AG04449 (cell line): ENCODE data around the gene CRMP1.

Source experiments
- CTCF ChIA-PET: fragments of 350-600 bp; formaldehyde crosslinking; extraction: SDS; loops from one replicate; lab custom pipeline; 2021; ENCODE audit warnings: antibody characterized with exemption; lab: Yijun Ruan, JAX
- POLR2A ChIA-PET: fragments of 400-600, 350-600 bp; formaldehyde crosslinking; extraction: SDS; loops from one replicate; lab custom pipeline; 2020; ENCODE audit warnings: antibody characterized with exemption, inconsistent platforms; lab: Yijun Ruan, JAX
- DNase-seq: peaks from one replicate; pipeline ENCODE4 v3.0.0-alpha.2; 2010; ENCODE audit warnings: low read depth, low spot score
- H3K4me3 ChIP-seq: 2 replicates; pipeline ENCODE4 v1.5.1; 2011; ENCODE audit warnings: low read depth, mild to moderate bottlenecking, control low read depth, low read length
- TF ChIP-seq, protein P1 (sequence below): IDR thresholded peaks from one replicate; pipeline ENCODE4 v1.5.1; 2011; ENCODE audit warnings: mild to moderate bottlenecking, moderate library complexity, low read length, control low read depth, inconsistent platforms; ENCODE audit not compliant: insufficient read depth; ENCODE audit errors: missing control alignments

The CRMP1 gene

DNA sequence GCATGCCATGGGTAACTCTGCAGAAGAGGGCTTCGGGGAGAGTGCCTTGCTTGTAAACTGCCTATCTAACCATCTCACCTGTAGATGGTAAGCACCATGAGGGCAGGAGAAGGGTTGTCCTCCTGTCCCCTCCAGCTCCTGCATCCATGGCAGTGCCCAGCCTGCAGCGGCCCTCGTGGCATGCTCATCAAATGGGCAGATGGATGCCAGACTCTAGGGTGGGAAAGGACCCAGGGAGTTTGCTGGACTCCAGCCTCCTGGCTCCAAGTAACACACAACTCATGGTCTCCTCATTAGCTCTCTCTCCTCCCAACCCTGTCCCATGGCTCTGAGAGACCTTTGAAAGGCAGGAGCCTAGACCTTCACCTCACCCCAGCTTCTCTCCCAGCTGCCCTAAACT is 29.7 kb upstream of the CRMP1 start:
- TF ChIP-seq, protein P1, sequence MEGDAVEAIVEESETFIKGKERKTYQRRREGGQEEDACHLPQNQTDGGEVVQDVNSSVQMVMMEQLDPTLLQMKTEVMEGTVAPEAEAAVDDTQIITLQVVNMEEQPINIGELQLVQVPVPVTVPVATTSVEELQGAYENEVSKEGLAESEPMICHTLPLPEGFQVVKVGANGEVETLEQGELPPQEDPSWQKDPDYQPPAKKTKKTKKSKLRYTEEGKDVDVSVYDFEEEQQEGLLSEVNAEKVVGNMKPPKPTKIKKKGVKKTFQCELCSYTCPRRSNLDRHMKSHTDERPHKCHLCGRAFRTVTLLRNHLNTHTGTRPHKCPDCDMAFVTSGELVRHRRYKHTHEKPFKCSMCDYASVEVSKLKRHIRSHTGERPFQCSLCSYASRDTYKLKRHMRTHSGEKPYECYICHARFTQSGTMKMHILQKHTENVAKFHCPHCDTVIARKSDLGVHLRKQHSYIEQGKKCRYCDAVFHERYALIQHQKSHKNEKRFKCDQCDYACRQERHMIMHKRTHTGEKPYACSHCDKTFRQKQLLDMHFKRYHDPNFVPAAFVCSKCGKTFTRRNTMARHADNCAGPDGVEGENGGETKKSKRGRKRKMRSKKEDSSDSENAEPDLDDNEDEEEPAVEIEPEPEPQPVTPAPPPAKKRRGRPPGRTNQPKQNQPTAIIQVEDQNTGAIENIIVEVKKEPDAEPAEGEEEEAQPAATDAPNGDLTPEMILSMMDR: no peak
- ChIA-PET POLR2A (no interaction called here), CTCF (no interaction called here)
- H3K4me3 ChIP-seq: no peak overlapping the region
- no peak for DNase-seq

DNA sequence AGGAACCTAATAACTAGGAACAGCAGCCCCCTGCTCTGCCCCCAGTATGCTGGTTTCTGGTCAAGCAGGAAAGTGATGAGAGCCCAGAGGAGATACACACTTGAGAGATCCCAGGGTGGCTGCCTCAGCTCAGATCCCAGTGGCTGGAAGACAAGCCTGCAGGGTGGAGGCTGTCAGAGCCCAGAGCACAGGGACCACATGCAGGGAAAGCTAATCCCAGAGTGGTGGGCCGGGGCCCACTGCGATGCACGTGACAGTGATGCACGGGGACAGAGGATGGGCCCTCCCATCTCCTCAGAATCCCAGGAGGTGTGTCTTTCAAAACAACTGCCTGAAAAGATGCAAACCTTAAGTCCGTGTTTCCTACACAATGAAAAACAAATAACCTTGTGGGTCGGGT is 29.1 kb upstream of the CRMP1 start:
- ChIA-PET POLR2A (no interaction called here), CTCF (no interaction called here)
- no peak for DNase-seq
- TF ChIP-seq, protein P1: no peak
- no peak overlapping the region for H3K4me3 ChIP-seq

DNA sequence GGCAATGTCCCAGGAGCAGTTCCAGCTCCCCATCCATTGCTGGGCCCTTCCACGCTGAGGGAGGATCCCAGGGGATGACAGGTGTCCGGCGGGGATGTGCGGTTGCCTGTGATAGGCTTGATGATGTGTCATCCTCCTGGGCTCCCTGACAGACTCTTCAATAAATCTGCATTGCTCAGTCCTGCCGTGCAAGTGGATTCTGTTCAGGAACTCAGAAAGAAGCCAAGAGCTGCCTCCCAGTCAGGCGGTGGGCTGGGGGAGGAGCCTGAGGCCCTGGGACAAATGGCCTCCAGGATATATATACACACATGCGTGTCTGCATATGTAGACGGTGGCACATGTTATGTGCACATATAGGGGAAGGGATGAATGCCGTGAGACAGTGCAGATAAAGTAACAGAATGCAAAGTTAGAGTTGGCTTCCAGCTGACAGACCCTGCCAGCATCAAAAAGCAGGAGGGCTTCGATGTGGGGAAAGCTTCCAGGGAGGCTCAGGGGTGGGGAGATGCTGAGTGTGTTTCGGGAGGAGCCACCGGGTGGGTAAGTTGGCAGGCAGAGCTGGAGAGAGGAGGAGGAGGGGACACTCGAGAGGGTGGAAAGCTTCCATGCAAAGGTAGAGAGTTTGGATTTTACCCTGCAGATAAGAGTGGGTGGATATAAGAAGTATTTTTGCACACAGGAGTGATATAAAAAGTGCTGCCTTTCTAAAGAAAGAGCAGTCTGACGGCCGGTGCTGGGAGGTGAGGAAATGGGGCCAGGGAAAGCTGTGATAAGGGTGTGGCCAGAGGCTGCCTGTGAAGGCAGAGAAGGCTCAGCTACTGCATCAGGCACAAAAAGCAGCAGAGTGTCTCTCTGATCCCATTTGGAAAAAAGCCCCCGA is 28.5 kb upstream of the CRMP1 start:
- TF ChIP-seq, protein P1: no peak
- H3K4me3 ChIP-seq: no peak overlapping the region
- POLR2A ChIA-PET: no interaction called here
- CTCF ChIA-PET: no interaction called here
- DNase-seq: no peak

DNA sequence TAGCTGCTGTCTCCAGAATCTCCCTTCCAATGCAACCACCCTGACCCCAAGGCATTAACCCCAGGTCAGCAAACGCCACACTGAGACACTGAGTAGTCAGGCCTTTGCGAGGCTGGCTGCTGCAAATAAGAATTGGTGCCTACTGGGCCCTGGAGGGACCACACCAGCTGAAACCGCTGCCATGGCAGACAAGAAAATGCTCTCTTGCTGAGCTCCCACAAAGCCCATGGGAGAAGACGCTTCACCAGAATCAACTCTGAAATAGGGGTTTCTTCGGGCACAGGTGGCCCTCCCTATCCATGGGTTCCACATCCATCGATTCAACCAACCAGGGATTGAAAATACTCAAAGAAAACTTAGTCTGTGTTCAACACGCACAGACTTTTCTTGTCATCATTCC is 26.7 kb upstream of the CRMP1 start:
- CTCF ChIA-PET: no interaction called here
- POLR2A ChIA-PET: no interaction called here
- no peak overlapping the region for H3K4me3 ChIP-seq
- TF ChIP-seq, protein P1: no peak
- DNase-seq: no peak

DNA sequence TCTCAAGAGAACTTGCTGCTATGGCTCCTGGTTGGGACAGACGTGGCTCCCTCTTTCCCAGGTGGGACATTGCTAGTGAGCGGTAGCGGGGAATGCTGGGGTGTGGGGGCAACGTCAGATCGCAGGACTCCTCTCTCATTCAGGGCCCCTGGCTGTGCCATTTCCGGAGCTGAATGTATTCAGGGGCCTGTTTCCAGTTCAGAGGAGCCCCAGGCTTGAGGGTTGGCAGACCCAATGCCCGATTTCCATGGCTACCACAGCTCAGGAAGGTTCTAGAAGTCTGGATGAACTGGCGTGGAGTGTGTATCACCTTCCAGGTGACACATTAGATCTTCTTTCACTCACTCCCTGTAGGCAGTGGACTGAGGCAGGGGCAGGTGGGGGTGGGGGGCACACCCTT is 26.2 kb upstream of the CRMP1 start:
- ChIA-PET CTCF (no interaction called here), POLR2A (no interaction called here)
- no peak overlapping the region for H3K4me3 ChIP-seq
- no peak for DNase-seq
- TF ChIP-seq, protein P1: no peak

DNA sequence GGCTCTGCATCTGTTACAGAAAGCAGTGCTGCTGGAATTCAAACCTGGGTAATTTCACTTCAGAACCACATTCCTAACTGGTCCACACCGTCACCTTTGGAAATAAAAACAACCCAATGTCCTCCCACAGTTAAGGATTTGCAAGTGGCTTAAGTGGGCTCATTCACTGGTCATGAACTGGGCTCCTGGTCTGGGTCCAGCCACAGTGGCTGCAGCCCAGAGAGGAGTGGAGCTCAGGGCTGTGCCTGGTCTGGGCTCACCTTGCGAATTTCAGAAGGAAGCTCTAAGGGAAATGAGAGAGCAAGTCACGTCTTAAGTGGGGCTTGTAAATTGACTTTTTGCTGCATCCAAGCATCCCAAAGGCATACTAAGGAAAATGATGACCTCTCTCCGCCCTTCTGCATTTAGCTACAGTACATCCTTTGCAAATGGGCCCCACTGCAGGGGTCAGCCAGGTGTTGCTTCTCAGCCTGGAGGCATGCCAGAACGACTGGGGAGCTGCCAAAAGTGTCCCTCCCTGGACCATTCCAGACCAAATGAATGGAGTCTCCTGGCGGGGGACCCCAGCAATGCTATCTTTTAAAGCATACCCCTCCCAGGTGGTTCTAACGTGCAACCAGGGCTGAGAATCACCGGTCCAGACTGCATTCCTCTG is 25.6 kb upstream of the CRMP1 start:
- no peak for DNase-seq
- TF ChIP-seq, protein P1: no peak
- ChIA-PET POLR2A (no interaction called here), CTCF (no interaction called here)
- H3K4me3 ChIP-seq: no peak overlapping the region
